ENCODE results near the gene SPNS3.
A peak's percentile ranks its signal among the peaks of the same experiment; 100 is the strongest.

Gene SPNS3

GRCh38 chr17:4497101-4497824 lies 63.5 kb downstream of the SPNS3 start:
- peak; percentile 67 for DNase-seq (ENCODE audit: low spot score)
- no peak for TF ChIP-seq CTCF (conservative IDR thresholded peaks at IDR 0.05; ENCODE audit: low read depth)
- CTCF ChIA-PET = interaction anchor here (0.6 kb wide), 1 partner anchor 193 kb away, joined by 3 read pairs; no protein-coding TSS in a partner anchor
- POLR2A ChIA-PET (ENCODE audit: low non-redundant PET) = no interaction called here
- no peak overlapping the region for H3K27ac ChIP-seq

- peak; percentile 76 for DNase-seq (ENCODE audit: low spot score)
- CTCF ChIA-PET = interaction anchor here (0.5 to 1.0 kb wide), 3 partner anchors 38 to 256 kb away, joined by 3 read pairs; no protein-coding TSS in a partner anchor
Observed at GRCh38 chr17:4498461-4499397, 65.0 kb downstream of the SPNS3 start, which contains the start of gene SPNS2. SPNS2 (plus strand) TSS chr17:4498881; CDS start chr17:4499048, 167 bp downstream.

GRCh38 chr17:4499431-4500190 lies 65.9 kb downstream of the SPNS3 start:
- no peak for DNase-seq (ENCODE audit: low spot score)
- H3K27ac ChIP-seq = no peak overlapping the region
- CTCF ChIA-PET = interaction anchor here (0.9 to 1.0 kb wide), 2 partner anchors 37 to 79 kb away, joined by 3 to 4 read pairs; no protein-coding TSS in a partner anchor
- POLR2A ChIA-PET (ENCODE audit: low non-redundant PET) = no interaction called here
- TF ChIP-seq CTCF (conservative IDR thresholded peaks at IDR 0.05; ENCODE audit: low read depth) = no peak

More at GRCh38 chr17:4498461-4499397, 65.0 kb downstream of the SPNS3 start, which contains the start of gene SPNS2:
- POLR2A ChIA-PET (ENCODE audit: low non-redundant PET) = no interaction called here
- no peak for TF ChIP-seq CTCF (conservative IDR thresholded peaks at IDR 0.05; ENCODE audit: low read depth)
- no peak within 1 kb of the TSS for H3K27ac ChIP-seq

- TF ChIP-seq CTCF (conservative IDR thresholded peaks at IDR 0.05; ENCODE audit: low read depth) = no peak
- POLR2A ChIA-PET (ENCODE audit: low non-redundant PET) = no interaction called here
- CTCF ChIA-PET = interaction anchor here (0.7 to 1.0 kb wide), 3 partner anchors 37 to 84 kb away, joined by 3 to 4 read pairs (median 3); no protein-coding TSS in a partner anchor
Observed at GRCh38 chr17:4500191-4500571, 66.4 kb downstream of the SPNS3 start.

GRCh38 chr17:4501295-4501949 lies 67.7 kb downstream of the SPNS3 start:
- POLR2A ChIA-PET (ENCODE audit: low non-redundant PET) = no interaction called here
- CTCF ChIA-PET = interaction anchor here (0.7 kb wide), 1 partner anchor 23 kb away, joined by 4 read pairs; no protein-coding TSS in a partner anchor
- no peak for TF ChIP-seq CTCF (conservative IDR thresholded peaks at IDR 0.05; ENCODE audit: low read depth)

More at GRCh38 chr17:4500191-4500571, 66.4 kb downstream of the SPNS3 start:
- no peak overlapping the region for H3K27ac ChIP-seq
- DNase-seq (ENCODE audit: low spot score) = no peak

More at GRCh38 chr17:4501295-4501949, 67.7 kb downstream of the SPNS3 start:
- DNase-seq (ENCODE audit: low spot score) = no peak
- no peak overlapping the region for H3K27ac ChIP-seq
